Measurements from ENCODE around the gene WDR43.

DNA sequence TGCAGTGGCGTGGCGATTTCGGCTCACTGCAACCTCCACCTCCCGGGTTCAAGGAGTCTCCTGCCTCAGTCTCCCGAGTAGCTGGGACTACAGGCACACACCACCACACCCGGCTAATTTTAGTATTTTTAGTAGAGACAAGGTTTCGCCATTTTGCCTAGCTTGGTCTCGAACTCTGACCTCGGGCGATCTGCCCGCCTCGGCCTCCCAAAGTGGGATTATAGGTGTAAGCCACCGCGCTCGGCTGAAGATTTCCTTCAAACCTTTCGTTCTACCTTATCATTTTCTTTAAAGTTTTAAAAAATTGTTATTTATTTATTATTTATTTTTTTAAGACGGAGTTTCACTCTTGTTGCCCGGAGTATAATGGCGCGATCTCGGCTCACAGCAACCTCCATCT, 979 bp upstream of the WDR43 start:
- TF ChIP-seq, protein P1, sequence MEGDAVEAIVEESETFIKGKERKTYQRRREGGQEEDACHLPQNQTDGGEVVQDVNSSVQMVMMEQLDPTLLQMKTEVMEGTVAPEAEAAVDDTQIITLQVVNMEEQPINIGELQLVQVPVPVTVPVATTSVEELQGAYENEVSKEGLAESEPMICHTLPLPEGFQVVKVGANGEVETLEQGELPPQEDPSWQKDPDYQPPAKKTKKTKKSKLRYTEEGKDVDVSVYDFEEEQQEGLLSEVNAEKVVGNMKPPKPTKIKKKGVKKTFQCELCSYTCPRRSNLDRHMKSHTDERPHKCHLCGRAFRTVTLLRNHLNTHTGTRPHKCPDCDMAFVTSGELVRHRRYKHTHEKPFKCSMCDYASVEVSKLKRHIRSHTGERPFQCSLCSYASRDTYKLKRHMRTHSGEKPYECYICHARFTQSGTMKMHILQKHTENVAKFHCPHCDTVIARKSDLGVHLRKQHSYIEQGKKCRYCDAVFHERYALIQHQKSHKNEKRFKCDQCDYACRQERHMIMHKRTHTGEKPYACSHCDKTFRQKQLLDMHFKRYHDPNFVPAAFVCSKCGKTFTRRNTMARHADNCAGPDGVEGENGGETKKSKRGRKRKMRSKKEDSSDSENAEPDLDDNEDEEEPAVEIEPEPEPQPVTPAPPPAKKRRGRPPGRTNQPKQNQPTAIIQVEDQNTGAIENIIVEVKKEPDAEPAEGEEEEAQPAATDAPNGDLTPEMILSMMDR (IDR thresholded peaks at IDR 0.05), result no peak
- TF ChIP-seq POLR2A (IDR thresholded peaks at IDR 0.05), result no peak
